K562 (cell line): ENCODE results near the gene ARPC2. TPM values are rescaled to one million over a fixed set of nuclear protein-coding genes. Genes with fewer than 3 reads are reported as not detected.

ENCODE experiments used
- ATAC-seq: fragments of 200-7000 bp; cut with Tn5 transposase; 3 replicates; pipeline ENCODE4 v1.9.1; 2020; ENCODE audit warnings: moderate library complexity
- BruUV-seq: library from RNA; stranded (reverse); fragments of 400-500 nt; replicated peaks from 2 replicates; lab custom pipeline; 2021; lab: Mats Ljungman, UMichigan
- CTCF ChIA-PET: fragments of 300-600 bp; formaldehyde crosslinking; extraction: SDS; loops from one replicate; lab custom pipeline; 2021; ENCODE audit warnings: low intra/inter-chr PET ratio; lab: Yijun Ruan, JAX
- POLR2A ChIA-PET: fragments of 300-600, 350-650 bp; sonication (Branson Sonifier 250); formaldehyde crosslinking; extraction: SDS; loops from one replicate; lab custom pipeline; 2021; ENCODE audit warnings: antibody characterized with exemption, inconsistent platforms; lab: Yijun Ruan, JAX
- DNase-seq, 4 experiments: peaks; one replicate each; pipeline versions ENCODE4 v3.0.0 to v3.0.0-alpha.2; 2011 to 2018; ENCODE audit warnings: low spot score in 3 of 4, mixed read lengths in 3 of 4; ENCODE audit errors: extremely low read depth in 1 of 4
- FAIRE-seq: peaks from 2 replicates; lab custom pipeline; 2011; peaks lifted over from hg19 to GRCh38; lab: Jason Lieb, UNC
- H2AFZ ChIP-seq: 2 replicates; pipeline ENCODE4 v1.6.0; 2011; ENCODE audit warnings: low read depth, low read length, control low read depth, inconsistent platforms
- H3K27ac ChIP-seq: fragments of 200-600 bp; 3 replicates; pipeline ENCODE4 v1.8.0; 2011; ENCODE audit warnings: low read depth, mild to moderate bottlenecking, control low read depth, inconsistent platforms, low read length, moderate library complexity, mixed read lengths; ENCODE audit errors: extremely low read depth
- H3K27me3 ChIP-seq, 2 experiments: fragments of 300-600 bp in 1 of 2; 2 replicates in 1 of 2; 3 replicates in 1 of 2; pipeline versions ENCODE4 v1.6.0 to v1.8.0; 2011; ENCODE audit warnings: inconsistent platforms in 2 of 2, low read length in 2 of 2, mild to moderate bottlenecking in 1 of 2, mixed read lengths in 1 of 2, moderate library complexity in 1 of 2; ENCODE audit not compliant: control insufficient read depth in 2 of 2, insufficient read depth in 2 of 2
- H3K36me3 ChIP-seq: fragments of 300-600 bp; 3 replicates; pipeline ENCODE4 v1.8.0; 2011; ENCODE audit warnings: mild to moderate bottlenecking, low read length, inconsistent platforms; ENCODE audit not compliant: control insufficient read depth, insufficient read depth
- H3K4me1 ChIP-seq, 2 experiments: fragments of 200-600 bp in 1 of 2; replicated peaks in 1 of 2; 2 replicates in 1 of 2; 3 replicates in 1 of 2; pipeline versions ENCODE4 v1.5.1 to v1.8.0; 2011; ENCODE audit warnings: inconsistent platforms in 2 of 2, low read length in 2 of 2, mild to moderate bottlenecking in 1 of 2, mixed read lengths in 1 of 2, moderate library complexity in 1 of 2; ENCODE audit not compliant: control insufficient read depth in 2 of 2, insufficient read depth in 2 of 2
- H3K4me2 ChIP-seq: 2 replicates; pipeline ENCODE4 v1.6.1; 2011; ENCODE audit warnings: low read length, control low read depth, inconsistent platforms, mixed read lengths; ENCODE audit not compliant: insufficient read depth
- H3K4me3 ChIP-seq: fragments of 200-600 bp; sonication (generic), shearing (Covaris generic); 2 replicates; pipeline ENCODE4 v1.5.1; 2016; ENCODE audit warnings: control low read depth, inconsistent platforms
- H3K79me2 ChIP-seq: fragments of 200-600 bp; 3 replicates; pipeline ENCODE4 v1.8.0; 2011; ENCODE audit warnings: low read length, inconsistent platforms; ENCODE audit not compliant: control insufficient read depth, insufficient read depth
- H3K9ac ChIP-seq, 2 experiments: 2 replicates each; pipeline versions ENCODE4 v1.6.0 to v1.6.1; 2011; ENCODE audit warnings: low read depth in 2 of 2, low read length in 2 of 2, control low read depth in 1 of 2, inconsistent platforms in 1 of 2, mild to moderate bottlenecking in 1 of 2, mixed read lengths in 1 of 2; ENCODE audit not compliant: insufficient read depth in 1 of 2
- H3K9me1 ChIP-seq: one replicate; pipeline ENCODE4 v1.6.0; 2011; ENCODE audit warnings: inconsistent platforms, mild to moderate bottlenecking, low read length, moderate library complexity; ENCODE audit not compliant: control insufficient read depth, insufficient read depth
- H3K9me3 ChIP-seq: replicated peaks from 2 replicates; pipeline ENCODE4 v1.5.1; 2011; ENCODE audit warnings: low read depth, low read length, inconsistent platforms; ENCODE audit not compliant: control insufficient read depth, insufficient read depth
- H4K20me1 ChIP-seq: replicated peaks from 2 replicates; pipeline ENCODE4 v1.6.1; 2011; ENCODE audit warnings: low read length, inconsistent platforms, mixed read lengths; ENCODE audit not compliant: control insufficient read depth, insufficient read depth
- FOXA1 ChIP-seq: fragments of 450-650 bp; IDR thresholded peaks from 2 replicates; pipeline ENCODE4 v1.6.1; 2016; ENCODE audit warnings: mild to moderate bottlenecking, borderline replicate concordance
- KHSRP ChIP-seq: fragments of 450-650 bp; IDR thresholded peaks from 2 replicates; pipeline ENCODE4 v1.6.1; 2017
- NR2C1 ChIP-seq, 2 experiments: fragments of 450-650 bp; IDR thresholded peaks; 2 replicates each; pipeline ENCODE4 v1.6.1; 2017; ENCODE audit warnings: mild to moderate bottlenecking in 2 of 2, antibody characterized with exemption in 1 of 2, inconsistent platforms in 1 of 2, missing compliant biosample characterization in 1 of 2, missing genetic modification characterization in 1 of 2
- PCBP2 ChIP-seq: fragments of 200-400 bp; formaldehyde crosslinking; IDR thresholded peaks from 2 replicates; pipeline ENCODE4 v1.6.1; 2018; ENCODE audit warnings: low read length, low read depth, mild to moderate bottlenecking, moderate library complexity; ENCODE audit not compliant: poor library complexity, severe bottlenecking
- POU5F1 ChIP-seq: fragments of 150-350 bp; IDR thresholded peaks from 2 replicates; pipeline ENCODE4 v1.6.1; 2014; ENCODE audit warnings: borderline replicate concordance, low read length, low read depth, mild to moderate bottlenecking; ENCODE audit not compliant: partially characterized antibody
- SNIP1 ChIP-seq: fragments of 450-650 bp; IDR thresholded peaks from 2 replicates; pipeline ENCODE4 v1.7.1; 2017; ENCODE audit warnings: low read depth, mild to moderate bottlenecking
- TBP ChIP-seq: optimal IDR thresholded peaks from 2 replicates; pipeline ENCODE3; 2011; ENCODE audit warnings: low read depth, low read length, improper control_type of control experiment
- U2AF2 ChIP-seq: fragments of 200-400 bp; formaldehyde crosslinking; optimal IDR thresholded peaks from 2 replicates; pipeline ENCODE3; 2017; ENCODE audit warnings: low read depth, mild to moderate bottlenecking, low read length
- ZC3H8 ChIP-seq: fragments of 450-650 bp; IDR thresholded peaks from 2 replicates; pipeline ENCODE4 v1.6.1; 2017
- ZNF146 ChIP-seq: IDR thresholded peaks from one replicate; pipeline ENCODE4 v1.6.1; 2018; ENCODE audit warnings: missing compliant biosample characterization; ENCODE audit not compliant: unreplicated experiment
- ZNF184 ChIP-seq: sonication (generic); formaldehyde crosslinking; IDR thresholded peaks from 2 replicates; pipeline ENCODE4 v1.5.0; 2020; ENCODE audit warnings: missing genetic modification reagents
- ZNF212 ChIP-seq: fragments of 450-650 bp; formaldehyde crosslinking; IDR thresholded peaks from 2 replicates; pipeline ENCODE4 v1.4.0; 2020; ENCODE audit warnings: mild to moderate bottlenecking
- ZNF699 ChIP-seq: fragments of 250-450 bp; sonication (Bioruptor Pico); IDR thresholded peaks from 2 replicates; pipeline ENCODE4 v1.8.0; 2021; ENCODE audit warnings: mild to moderate bottlenecking, moderate library complexity; ENCODE audit not compliant: insufficient replicate concordance
- WGBS: fragments of 100-300 bp; shearing (Covaris generic); methylation state at CpG from one replicate; pipeline ENCODE4 v1.1.6; 2016; ENCODE audit warnings: low coverage, mixed read lengths; ENCODE audit not compliant: insufficient coverage; ENCODE audit errors: missing lambda C conversion rate; 5-methylcytosine and 5-hydroxymethylcytosine counted together
- in situ Hi-C: fragments of 300-500 bp; cut with MboI; formaldehyde crosslinking; loops from 4 replicates; pipeline ENCODE4 v1.15.0; 2018; ENCODE audit warnings: inconsistent platforms, mixed read lengths
- intact Hi-C: fragments of 100-400 bp; cut with micrococcal nuclease; formaldehyde crosslinking; loops from 2 replicates; pipeline ENCODE4 v1.14.2; 2022
- polyA plus RNA-seq, 8 experiments: library from polyadenylated mRNA; depleted of rRNA in 4 of 8; stranded (reverse) in 5 of 8; unstranded in 3 of 8; fragments of >200 nt; fragmentation: Nextera tagmentation in 2 of 8; fragmentation: Illumina TruSeq in 1 of 8; extraction: Ambion mirVana in 2 of 8; extraction: Trizol in 1 of 8; gene quantifications; 2 replicates each; pipeline versions ENCODE4 v1.2.1 to v1.2.3, GENCODE V29; 2011 to 2014; ENCODE audit warnings: inconsistent platforms in 1 of 8, missing spikeins in 1 of 8
- total RNA-seq, 7 experiments: library from RNA; depleted of rRNA in 6 of 7; stranded (reverse); fragments of >200 nt in 6 of 7; fragmentation: Illumina TruSeq in 2 of 7; extraction: Trizol in 2 of 7; gene quantifications; 2 replicates each; pipeline versions ENCODE4 v1.2.1 to v1.2.3, GENCODE V29; 2011 to 2021; ENCODE audit warnings: low replicate concordance in 1 of 7
- TF ChIP-seq, protein P1 (sequence below): sonication (generic); formaldehyde crosslinking; IDR thresholded peaks from 2 replicates; pipeline ENCODE4 v1.8.0; 2022; ENCODE audit warnings: missing genetic modification reagents, mild to moderate bottlenecking, moderate library complexity, borderline replicate concordance

ARPC2 gene
- total and polyA plus RNA-seq, 9 of the 15 experiments (the other 6 are each of a cell fraction or from before 2014, with no cell fraction given), result 81.9 to 187 (median 103) TPM

DNA sequence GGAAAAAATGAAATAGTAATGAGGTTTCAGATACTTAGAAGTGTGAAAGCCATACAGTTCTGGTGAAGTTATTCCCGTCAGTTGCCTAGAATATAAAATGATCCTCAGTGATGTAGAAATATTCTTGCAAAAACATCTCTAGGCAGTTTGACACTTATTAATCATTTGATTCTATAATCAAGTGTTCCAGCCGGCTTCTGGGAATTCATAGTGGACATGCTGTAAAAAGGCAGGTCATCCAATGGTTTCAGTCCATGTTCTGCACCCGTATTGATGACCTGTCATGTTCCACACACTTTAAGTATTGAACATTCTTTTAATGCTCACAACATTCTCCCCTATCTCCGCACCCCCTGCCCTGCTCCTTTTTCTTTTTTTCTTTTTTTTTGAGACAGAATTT is 19.8 kb downstream of the ARPC2 start:
- CTCF ChIA-PET, result no interaction called here
- POLR2A ChIA-PET, result no interaction called here
- intact Hi-C loops, result no loop called here

DNA sequence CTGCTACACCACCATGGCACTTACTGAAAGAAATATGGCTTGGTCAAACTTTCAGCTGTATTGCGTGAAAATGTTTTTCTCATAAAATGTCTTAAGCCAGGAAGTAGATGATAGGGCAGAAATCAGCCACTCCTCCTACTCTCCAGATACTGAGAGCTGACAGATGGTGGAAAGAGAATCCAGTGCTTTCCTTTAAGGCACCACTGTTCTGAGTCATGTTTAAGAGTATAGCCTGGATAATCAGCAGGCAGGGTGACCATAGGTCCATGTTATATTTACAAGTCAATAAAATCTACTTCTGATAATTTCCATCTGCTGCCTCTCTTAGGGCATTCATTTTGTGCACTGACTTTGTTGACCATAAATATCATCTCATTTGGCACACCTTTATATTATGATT is 21.9 kb downstream of the ARPC2 start:
- FAIRE-seq (no peak), DNase-seq (no peak), ATAC-seq (no peak)
- Histone ChIP-seq H3K4me3 (no peak overlapping the region), H3K79me2 (no peaks in the 10 kb centered on the region), H4K20me1 (no peaks in the 10 kb centered on the region), H3K9ac (no peak overlapping the region), H2AFZ (no peak overlapping the region), H3K36me3 (peaks cover 82% of the 10 kb centered on the region), H3K9me3 (no peaks in the 10 kb centered on the region), H3K4me1 (no peaks in the 10 kb centered on the region), H3K4me2 (no peak overlapping the region), H3K9me1 (no peaks in the 10 kb centered on the region), H3K27me3 (no peaks in the 10 kb centered on the region), H3K27ac (no peak overlapping the region)
- intact Hi-C loops, result no loop called here
- ChIA-PET POLR2A (interaction anchor here (0.8 to 1.1 kb wide), 2 partner anchors 8 to 71 kb away, joined by 3 read pairs; no protein-coding TSS in a partner anchor), CTCF (no interaction called here)
- in situ Hi-C loops, result no loop called here
- WGBS, result 83% methylated on average over 1 of the region's 1 CpG
- BruUV-seq, result no TSS peak
- TF ChIP-seq ZNF146, result no peak
- TF ChIP-seq PCBP2, result no peak
- no peak for TF ChIP-seq NR2C1 (IDR thresholded peaks at IDR 0.05)
- no peak for TF ChIP-seq NR2C1 (tag; IDR thresholded peaks at IDR 0.05)
- no peak for TF ChIP-seq KHSRP
- TF ChIP-seq ZNF212, result no peak
- no peak for TF ChIP-seq TBP
- TF ChIP-seq POU5F1, result no peak
- TF ChIP-seq ZC3H8, result no peak
- no peak for TF ChIP-seq FOXA1
- TF ChIP-seq ZNF699 (CRISPR knock-in tag), result no peak

More for the DNA sequence above, 19.8 kb downstream of the ARPC2 start:
- ATAC-seq (no peak), DNase-seq (no peak), FAIRE-seq (no peak)
- Histone ChIP-seq H3K9me1 (no peaks in the 10 kb centered on the region), H2AFZ (no peak overlapping the region), H3K27ac (no peak overlapping the region), H3K36me3 (peaks cover 72% of the 10 kb centered on the region), H3K4me3 (no peak overlapping the region), H3K4me2 (no peak overlapping the region), H3K4me1 (no peaks in the 10 kb centered on the region), H4K20me1 (no peaks in the 10 kb centered on the region), H3K79me2 (no peaks in the 10 kb centered on the region), H3K9me3 (no peaks in the 10 kb centered on the region), H3K27me3 (no peaks in the 10 kb centered on the region), H3K9ac (no peak overlapping the region)
- WGBS, result 95% methylated on average over 4 of the region's 4 CpGs
- in situ Hi-C loops, result no loop called here
- no peak for TF ChIP-seq U2AF2
- no peak for TF ChIP-seq ZNF184
- TF ChIP-seq SNIP1, result no peak
- TF ChIP-seq, protein P1, sequence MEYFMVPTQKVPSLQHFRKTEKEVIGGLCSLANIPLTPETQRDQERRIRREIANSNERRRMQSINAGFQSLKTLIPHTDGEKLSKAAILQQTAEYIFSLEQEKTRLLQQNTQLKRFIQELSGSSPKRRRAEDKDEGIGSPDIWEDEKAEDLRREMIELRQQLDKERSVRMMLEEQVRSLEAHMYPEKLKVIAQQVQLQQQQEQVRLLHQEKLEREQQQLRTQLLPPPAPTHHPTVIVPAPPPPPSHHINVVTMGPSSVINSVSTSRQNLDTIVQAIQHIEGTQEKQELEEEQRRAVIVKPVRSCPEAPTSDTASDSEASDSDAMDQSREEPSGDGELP, result no peak
- BruUV-seq, result no TSS peak
